ENCODE results near the gene MYL12A.
A peak's percentile ranks its signal among the peaks of the same experiment; 100 is the strongest.
"Not testable (repeated sequence)": the region's sequence is repeated elsewhere in the genome, so short reads cannot be mapped to it uniquely, and the experiment has no call there.

MYL12A gene

DNA sequence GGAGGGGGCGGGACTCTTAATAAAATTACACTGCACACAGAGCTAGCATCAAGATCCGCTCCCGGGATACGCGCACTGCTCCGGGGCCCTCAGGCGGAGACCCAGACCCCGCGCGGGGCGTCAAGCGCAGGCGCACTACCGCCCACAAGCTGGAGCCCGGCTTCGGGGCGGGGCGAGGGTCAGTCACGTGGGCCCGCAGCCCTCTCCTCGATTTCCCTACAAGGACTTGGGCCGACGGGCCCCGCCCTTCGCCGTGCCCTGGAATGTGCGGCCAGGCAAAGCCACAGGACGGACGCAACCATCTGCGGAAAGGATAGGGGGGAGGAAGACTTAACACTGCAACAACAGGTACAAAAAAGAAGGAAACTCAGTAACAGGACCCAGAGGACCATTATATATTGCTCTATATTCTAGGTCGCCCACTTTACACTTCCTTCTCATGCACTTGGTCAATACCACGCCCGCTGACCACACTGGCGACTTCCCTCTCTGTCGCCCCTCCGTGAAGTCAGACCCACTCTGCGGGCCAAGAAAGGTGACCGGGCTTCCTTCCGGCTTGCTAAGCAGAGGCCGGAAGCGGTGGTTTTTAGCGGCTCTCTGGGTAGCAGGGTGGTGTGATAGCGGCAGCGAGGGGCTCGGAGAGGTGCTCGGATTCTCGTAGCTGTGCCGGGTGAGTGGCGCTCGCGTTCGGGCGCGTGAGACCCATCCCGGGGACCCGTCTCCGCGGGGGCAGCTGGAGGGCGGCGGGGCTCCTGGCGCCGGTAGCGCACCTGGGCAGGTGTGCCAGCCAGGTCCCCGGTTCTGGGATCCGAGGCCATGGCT is at the start of gene MYL12A:
TSS of gene MYL12A (plus strand) at position 562 of the 822 bp plus-strand sequence. CDS start 5,447 bp downstream, outside the sequence.
- peak; percentile 98 for DNase-seq

DNA sequence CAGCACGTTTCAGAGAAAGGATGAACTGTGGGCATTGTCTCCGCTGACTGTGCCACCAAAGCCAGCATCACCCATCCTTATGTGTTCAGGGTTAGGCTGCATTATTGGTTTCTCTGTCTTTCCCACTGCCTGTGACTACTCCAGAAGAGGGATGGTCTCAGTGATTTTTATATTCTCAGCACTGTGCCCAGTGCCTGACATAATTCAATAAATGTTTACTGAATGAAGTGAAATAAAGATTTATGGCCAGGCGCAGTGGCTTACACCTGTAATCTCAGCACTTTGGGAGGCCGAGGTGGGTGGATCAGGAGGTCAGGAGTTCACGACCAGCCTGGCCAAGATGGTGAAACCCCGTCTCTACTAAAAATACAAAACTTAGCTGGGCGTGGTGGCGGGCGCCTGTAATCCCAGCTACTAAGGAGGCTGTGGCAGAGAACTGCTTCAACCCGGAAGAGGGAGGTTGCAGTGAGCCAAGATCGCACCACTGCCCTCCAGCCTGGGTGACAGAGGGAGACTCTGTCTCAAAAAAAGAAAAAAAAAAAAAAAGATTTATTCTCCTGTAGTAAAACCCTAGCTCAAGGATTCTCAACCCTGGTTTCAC is 49.2 kb upstream of the MYL12A start:
- not testable (repeated sequence) for DNase-seq

DNA sequence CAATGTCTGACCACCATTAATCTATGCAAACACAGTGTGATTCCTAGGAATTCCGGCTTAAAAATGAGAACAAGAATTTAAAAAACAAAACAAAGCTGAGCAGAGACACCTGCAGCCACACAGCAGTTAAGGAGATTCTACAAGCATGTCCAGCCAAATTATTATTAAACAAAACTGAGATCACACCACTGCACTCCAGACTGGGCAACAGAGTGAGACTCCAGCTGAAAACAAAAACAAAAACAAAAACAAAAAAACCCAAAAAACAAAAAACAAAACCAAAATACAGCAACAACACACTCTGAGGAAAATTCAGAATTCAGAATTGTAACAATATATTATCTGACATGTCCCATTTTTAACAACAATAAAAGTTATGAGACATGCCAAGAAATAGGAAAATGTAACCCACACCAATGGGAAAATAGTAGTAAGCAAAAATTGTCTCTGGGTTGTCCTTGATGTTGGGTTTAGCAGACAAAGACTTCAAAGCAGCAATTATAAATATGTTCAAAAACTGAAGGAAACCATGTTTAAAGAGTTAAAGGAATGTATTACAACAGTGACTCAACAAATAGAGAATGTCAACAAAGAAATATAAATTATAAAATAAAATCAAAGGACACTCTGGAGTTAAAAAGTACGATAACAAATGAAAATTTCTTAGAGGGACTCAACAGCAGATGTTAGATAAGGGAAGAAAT is 47.5 kb upstream of the MYL12A start:
- no peak for DNase-seq

DNA sequence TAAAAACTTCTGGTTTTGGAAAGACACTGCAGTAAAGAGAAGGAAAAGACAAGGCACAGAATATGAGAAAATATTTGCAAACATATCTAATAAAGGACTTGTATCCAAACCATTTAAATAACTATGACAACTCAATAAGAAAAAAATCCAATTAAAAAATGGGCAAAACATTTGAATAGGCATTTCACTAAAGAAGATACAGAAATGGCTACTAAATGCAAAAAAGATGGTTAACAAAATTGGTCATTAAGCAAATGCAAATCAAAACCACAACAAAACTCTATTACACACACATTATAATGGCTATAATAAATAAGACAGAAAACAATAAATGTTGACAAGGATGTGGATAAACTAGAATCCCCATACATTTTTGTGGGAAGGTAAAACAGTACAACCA is 42.4 kb upstream of the MYL12A start:
- no peak for DNase-seq

DNA sequence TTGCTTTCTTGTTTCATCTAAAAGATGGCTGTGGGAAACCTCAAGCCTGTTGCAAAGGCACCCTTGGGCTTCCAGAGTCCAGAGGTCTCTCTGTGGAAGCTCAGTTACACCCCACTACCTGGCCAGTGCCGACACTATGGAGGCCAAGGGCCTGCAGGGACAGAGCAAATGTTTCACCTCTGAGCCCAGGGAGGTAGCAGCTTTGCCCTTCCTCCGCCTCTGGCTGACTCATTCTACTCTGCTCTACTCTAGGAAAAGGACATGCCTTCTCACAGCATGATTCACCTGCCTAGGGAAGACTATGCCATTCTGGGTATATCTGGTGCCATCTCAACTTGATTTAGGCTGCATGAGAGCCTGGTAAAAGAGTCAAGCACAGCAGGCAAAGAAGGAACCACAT is 40.0 kb upstream of the MYL12A start:
- DNase-seq = no peak

DNA sequence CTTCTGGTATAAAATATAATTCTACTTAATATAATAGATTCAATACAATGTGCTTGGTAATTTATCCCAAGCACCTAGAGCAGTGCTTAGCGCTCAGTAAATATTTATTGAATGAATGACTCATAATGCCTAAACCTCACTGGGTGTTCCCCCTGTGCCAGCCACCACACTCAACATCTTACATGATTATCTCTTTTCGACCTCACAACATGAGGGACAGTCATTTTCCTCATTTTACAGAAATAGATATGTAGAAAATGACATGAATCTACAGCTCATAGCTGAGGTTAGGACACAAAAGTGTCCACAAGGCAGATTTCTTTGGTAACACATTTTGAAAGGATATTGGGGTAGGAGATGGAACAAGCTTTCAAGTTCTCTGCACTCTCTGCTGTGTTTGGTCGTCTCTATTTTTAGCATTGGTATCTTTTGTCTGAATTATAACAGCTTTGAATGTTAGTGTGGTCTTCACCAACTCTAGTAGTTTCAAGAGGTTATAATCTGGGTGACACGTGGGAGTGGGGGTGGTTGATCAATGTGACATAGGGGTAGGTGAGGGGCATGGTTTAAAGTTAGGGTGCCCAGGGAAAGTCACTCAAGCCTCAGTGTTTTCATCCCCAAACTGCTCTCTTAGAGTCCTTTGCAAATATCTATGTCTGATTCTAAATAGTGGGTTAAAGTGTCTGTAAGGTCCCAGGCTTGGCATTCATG is 37.6 kb upstream of the MYL12A start:
- peak; percentile 51 for DNase-seq

DNA sequence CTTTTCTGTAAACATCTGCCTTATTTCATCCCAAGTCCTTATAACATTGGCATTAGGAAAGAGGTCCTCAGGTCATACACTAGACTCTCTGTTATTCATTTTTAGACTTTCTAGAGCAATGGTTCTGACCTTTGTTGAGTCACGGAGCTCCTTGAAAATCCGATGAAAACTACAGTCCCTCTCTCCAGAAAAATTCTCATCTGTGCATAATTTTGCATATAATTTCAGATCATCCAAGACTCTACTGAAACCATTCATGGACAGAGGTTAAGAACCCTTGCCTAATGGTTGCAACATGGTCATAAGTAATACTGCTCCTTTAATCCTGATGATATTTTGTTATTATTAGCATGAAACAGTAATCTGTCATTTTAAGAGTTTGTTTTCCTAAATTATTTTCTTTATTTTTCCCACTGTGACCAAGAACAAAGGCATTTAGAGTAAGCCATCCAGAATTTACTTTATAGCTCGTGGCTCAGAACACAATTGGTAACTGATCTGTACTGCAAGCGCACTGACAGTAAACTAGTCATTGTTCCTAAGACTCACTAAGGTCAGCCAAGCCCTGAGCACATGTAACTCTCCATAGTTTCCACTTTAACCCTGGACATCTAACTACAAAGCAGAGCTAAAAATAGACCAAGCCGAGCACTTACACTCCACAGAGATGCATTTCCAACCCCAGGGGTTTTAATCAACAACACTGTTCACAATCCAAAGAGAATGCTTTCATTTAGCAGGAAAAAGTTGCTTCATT is 36.2 kb upstream of the MYL12A start:
- no peak for DNase-seq

DNA sequence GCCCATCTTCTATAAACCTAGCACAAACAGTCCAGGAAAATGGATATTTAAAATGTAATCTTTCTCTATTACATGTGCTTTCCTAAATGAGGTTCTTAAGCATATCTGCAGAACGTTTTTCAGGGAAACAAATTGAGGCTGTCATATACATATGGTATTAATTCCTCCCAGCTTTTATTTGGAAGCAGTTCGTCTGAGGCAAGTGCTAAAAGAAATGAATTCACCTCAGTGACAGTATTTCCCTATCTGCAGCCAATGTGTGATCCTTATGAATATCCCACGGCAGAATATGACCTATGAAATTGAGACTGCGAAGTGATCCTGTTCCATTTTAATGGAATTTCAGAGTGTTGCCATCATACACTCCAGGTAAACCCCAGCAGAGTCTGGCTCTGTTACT is 34.9 kb upstream of the MYL12A start:
- DNase-seq = no peak

DNA sequence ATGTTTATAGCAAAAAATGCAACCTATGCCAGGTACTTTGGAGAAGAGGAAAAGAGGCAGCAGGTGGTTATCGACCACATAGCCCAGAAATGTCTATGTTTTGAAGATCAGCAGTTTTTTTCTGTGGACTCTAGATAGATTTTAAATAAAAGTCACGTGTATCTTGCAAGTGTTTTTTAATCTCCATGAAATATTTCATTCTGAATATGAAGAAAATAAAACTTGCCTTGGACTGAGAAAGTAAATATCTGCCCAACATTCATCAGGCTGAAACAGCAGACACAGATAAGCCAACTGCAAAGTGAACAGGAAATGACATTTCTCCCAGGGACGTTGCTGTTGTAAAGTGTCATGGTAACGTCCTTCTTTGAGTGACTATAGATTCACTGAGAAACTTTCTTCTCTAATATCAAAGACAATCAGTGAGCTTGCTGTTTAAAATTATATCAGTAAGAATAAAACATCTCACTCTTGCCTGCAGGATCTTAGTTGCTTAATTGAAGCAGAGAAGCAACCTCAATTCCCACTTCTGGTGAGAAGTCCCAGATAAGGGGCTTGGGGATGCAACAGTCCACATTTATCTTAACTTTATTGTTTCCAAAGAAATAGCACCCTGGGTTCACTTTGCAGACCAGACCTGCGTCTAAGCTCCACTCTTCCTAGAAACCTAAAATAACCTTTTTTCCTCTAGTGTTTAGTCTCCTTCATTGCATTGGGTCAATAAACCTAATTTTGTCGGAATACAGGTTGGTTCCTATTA is 34.1 kb upstream of the MYL12A start:
- DNase-seq = peak; percentile 21

DNA sequence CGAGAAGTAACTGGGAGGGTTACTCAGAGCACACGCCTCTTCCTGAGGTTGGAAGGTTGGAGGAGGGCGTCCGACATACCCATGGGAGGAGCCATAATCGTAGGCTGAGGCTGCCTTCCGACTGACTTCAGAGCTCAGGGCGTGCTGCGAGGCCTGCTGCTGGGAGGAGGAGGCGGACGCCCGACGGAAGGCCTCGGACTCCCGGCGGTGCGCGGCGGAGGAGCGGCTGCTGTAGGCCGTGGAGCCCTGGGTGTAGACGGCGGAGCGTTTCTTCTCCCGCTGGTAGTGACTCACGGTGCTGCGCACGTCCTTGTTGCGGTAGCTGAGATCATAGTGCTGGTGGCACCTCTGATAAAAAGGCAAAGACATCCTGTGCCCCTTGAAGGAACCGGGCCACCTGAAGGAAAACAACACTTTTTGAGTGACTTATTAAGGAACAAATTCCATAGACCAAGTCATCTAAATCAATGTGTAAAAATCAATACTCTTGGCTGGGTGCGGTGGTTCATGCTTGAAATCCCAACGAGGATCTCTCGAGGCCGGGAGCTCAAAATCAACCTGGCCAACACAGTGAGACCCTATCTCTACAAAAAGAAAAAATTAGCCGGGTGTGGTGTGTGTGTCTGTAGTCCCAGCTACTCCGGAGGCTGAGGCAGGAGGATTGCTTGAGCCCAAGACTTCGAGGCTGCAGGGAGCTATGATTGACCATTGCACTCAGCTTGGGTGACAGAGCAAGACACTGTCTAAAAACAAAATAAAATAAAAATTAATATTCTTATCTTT is 32.6 kb upstream of the MYL12A start:
- DNase-seq = no peak

DNA sequence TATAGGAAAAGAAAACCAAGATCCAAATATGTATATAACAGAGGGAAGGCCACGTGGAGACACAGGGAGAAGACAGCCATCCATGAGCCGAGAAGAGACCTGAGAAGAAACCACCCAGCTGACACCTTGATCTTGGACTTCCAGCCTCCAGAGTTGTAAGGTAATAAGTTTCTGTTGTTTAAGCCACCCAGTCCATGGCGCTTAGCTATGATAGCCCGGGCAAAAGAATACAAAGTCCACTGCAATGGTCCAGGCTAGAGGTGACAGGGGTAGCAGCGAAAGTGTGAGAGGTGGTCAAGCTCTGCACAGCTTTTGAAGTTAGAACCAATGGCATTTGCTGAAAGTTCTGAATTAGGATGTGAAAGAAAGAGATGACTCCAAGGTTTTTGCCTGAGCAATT is 30.6 kb upstream of the MYL12A start:
- DNase-seq = no peak

DNA sequence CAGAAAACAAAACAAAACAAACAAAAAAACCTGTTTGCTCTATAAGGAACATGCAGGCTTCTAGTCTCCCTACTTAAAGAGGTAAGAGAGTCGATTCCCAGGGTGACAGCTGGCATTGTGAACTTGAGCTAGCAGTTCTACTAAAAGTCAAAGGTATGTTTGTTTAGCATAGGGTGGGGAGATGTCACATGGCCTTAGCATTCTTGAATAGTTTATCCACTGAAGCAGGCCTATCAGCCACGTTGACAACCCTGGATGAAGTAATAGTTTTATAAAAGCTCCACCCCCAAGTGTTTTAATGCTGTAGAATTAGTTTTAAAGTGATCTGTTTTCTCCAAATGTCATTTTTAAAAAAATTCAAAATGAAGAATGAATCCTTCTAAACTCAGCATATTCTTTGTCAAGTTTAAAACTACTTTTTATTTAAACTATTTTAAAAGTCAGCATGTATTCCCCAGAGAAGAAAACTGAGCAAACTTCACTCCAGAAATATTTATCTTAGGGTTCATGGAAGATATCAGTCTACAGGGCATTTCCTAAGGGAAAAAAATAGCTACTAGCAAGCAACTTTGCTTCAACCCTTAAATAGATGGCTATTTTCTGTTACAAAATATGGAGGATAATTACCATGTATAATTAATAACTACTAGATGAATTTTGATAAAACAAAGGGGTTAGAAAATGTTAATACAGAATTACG is 29.5 kb upstream of the MYL12A start:
- no peak for DNase-seq

DNA sequence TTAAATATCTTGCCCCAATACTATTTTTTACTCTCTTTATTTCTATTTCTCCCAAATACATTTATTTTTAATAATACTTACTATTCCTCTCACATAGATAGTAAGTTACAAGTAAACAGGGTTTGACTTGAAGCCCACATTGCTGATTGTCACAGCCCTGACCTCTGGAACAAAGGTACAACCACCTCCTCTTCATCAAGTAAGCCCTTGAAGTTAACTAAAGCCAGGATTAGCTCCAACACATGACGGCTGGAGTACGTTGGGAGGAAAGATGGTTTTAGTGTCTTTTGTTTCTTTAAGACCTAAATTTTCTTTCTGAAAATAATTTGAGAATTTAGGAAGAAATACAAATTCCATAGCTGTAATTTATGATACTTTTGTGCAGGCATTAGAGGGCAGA is 28.8 kb upstream of the MYL12A start:
- no peak for DNase-seq

DNA sequence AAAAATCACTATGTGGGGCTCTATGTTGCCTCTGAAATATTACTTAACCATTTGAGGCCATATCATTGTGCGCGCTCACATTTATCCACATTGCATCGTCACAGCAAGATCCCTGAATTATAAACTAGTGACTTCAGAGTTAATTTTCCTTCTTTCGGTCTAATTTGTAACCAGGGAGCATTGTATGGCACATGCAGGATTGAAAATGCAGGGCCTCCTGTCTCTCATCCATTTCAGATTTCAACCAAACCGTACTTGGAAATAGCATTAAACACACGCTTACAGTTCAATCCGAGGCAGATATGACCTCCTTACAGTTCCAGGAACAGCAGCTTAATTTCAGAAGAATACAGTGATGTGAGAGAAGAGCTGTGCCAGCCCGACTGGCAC is 28.4 kb upstream of the MYL12A start:
- DNase-seq = no peak

DNA sequence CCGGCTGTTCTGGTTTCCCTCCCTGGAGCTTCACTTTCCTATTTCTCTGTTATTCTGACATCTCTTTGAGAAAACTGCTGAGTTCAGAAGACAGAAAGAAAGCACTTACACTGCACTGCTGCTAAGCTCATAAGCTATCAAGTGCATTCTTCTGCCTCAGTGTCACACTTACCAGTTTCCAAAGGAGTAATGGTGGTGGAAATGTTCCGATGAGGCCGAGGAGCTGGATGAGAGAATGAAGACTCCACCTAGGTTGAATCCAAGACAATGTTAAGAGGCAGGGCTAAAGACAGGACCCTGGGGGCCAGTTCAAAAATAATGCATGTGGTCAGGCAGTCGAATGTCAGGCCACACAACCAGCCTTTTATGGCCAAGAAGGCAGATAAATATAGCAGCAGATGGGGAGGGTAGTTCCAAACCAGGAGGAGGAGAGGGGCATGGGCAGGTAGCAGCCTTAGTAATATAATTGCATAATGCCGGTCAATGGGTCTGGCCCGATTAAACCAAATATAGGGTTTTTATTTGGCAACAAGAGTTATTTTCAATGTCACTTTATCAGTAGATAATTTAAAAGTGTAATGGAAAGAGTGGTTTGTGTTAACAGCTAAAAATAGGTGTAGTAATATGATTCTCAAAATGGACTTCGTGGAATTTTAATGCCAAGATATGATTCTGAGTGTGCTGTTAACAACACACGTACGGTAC is 27.8 kb upstream of the MYL12A start, which contains the start of gene MYOM1:
TSS of gene MYOM1 (minus strand) at position 338 of the 705 bp plus-strand sequence. CDS start 4,745 bp downstream, outside the sequence.
- DNase-seq = no peak

DNA sequence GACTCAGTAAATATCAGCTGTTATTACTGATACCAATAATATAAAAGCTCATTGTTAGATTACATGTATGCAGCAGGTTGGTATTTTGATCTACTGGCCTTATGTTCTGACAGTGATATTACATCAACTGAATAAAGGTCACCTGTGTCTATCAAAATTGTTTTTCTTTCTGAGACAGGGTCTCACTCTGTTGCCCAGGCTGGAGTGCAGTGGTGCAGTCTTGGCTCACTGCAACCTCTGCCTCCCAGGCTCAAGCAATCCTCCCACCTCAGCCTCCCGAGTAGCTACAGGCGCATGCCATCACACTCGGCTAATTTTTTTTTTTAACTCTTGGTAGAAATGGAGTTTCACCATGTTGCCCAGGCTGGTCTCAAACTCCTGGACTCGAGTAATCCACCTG is 26.7 kb upstream of the MYL12A start:
- DNase-seq = not testable (repeated sequence)

DNA sequence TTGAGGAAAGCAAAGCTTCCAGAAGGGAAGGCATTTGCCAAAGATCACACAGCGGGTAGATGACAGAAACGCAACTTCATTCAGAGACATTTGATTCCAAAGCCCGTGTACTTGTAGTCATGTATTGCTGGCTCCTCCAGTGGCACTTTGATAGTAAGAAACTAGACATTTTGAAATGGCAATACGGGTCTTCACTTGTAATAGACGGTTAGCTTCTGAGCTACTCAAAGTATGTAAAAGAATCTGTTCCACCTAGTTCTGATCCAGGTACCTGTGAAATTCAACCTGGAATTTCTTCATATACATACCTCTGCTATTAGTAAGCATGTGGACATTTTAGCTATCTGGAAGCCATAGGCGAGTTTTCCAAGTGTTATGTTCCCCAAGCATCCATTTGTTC is 26.1 kb upstream of the MYL12A start:
- no peak for DNase-seq

DNA sequence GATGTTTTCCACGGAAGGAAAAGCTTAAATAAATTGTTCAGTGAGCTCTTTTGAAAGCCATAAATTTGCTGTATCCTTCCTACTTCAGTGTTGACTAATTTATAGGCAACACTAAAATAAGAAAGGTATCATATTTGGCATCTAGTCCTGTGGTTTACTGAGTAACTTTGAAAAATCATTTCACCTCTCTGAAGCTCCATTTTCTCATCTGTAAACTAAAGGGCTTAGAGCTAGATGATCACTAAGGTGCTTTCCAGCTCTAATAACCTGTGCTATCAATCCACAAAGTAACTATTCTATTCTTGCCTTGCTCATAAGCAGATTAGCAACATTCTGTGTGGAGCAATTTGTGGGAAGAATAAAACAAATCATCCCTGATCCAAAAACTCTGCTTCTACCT is 24.2 kb upstream of the MYL12A start:
- DNase-seq = peak; percentile 41

DNA sequence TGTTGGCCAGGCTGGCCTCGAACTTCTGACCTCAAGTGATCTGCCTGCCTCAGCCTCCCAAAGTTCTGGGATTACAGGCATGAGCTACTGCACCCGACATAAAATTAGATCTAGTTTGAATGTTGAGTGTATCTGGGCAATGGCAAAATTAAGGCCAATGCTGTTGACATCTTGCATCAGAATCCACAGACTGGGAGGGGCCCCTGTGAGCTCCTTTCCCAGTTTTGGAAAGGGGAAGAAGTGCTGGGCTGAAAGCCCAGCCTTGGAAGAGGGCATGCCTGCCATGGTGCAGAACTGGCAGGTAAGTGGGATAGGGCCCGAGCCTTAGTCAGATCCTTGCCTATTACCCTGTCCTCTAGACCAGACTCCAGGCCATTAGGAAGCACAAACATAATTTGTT is 23.4 kb upstream of the MYL12A start:
- DNase-seq = no peak

DNA sequence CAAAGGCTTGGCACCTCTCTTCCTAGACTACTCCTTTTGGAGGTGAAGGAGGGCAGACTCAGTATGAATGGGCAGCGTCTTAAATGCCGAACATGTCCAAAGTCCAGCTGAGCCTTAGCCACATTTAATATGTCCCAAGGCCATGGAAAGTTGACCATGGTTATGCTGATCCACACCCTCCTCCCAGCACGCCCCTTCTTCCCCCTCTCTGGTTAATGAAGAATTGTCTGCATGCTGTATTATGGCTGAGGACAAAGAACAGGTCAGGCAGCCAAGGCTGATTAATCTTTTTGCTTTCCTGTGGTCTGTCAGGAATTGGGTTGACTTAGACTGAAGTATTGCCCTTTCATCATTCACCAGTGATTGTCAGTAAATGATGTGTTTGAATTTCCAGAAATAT is 22.0 kb upstream of the MYL12A start:
- DNase-seq = no peak
